Stimulated activated naive CD8-positive, alpha-beta T cell treated with anti-CD3 and anti-CD28 coated beads, Interleukin-15, amount 100 ng/mL, for 72 hours (primary cell): ENCODE data around the gene USP35.

ENCODE experiments used
- ATAC-seq: fragments of 150-1000 bp; cut with Tn5 transposase; 2 replicates; pipeline ENCODE4 v1.10.0; 2021; ENCODE audit warnings: mild to moderate bottlenecking, moderate library complexity
- DNase-seq, 2 donors: peaks; one replicate each; pipeline ENCODE4 v3.0.0; 2021 to 2022
- H3K27ac Mint-ChIP-seq, 2 donors: one replicate each; pipeline ENCODE4 v1.8.0; 2022; ENCODE audit warnings: mild to moderate bottlenecking in 2 of 2, mixed read lengths in 2 of 2, moderate library complexity in 2 of 2
- H3K27me3 Mint-ChIP-seq: one replicate; pipeline ENCODE4 v1.8.0; 2022; ENCODE audit warnings: mixed read lengths
- H3K4me1 Mint-ChIP-seq: one replicate; pipeline ENCODE4 v1.8.0; 2022; ENCODE audit warnings: mild to moderate bottlenecking, mixed read lengths
- H3K4me3 Mint-ChIP-seq, 2 donors: one replicate each; pipeline ENCODE4 v1.8.0; 2022; ENCODE audit warnings: mild to moderate bottlenecking in 2 of 2, mixed read lengths in 2 of 2, moderate library complexity in 1 of 2
- H3K9me3 Mint-ChIP-seq, 2 donors: one replicate each; pipeline ENCODE4 v1.8.0; 2022; ENCODE audit warnings: mixed read lengths in 2 of 2

USP35 gene

GRCh38 chr11:78187366-78188285, 1.1 kb upstream of the USP35 start:
- no peaks in the 10 kb centered on the region for H3K27me3 Mint-ChIP-seq
- ATAC-seq (peak; percentile 82), DNase-seq (peak; percentile 89)
- H3K27ac Mint-ChIP-seq, result peak overlapping the region; percentile 98 to 99
- H3K9me3 Mint-ChIP-seq, result no peaks in the 10 kb centered on the region
- peaks cover 57% of the 10 kb centered on the region for H3K4me1 Mint-ChIP-seq
- H3K4me3 Mint-ChIP-seq, result peak overlapping the region; percentile 79 to 91

GRCh38 chr11:78189174-78189724, 530 bp downstream of the USP35 start:
- H3K4me3 Mint-ChIP-seq, result peak overlapping the region; percentile 79 to 91
- peaks cover 73% of the 10 kb centered on the region for H3K4me1 Mint-ChIP-seq

GRCh38 chr11:78189851-78190250, 1.1 kb downstream of the USP35 start:
- Mint-ChIP-seq H3K4me3 (peak overlapping the region; percentile 79 to 91), H3K4me1 (peaks cover 79% of the 10 kb centered on the region), H3K27me3 (no peaks in the 10 kb centered on the region), H3K27ac (peak overlapping the region in 1 of 2 donors; percentile 59), H3K9me3 (no peaks in the 10 kb centered on the region)
- ATAC-seq, result no peak
- no peak for DNase-seq

More at GRCh38 chr11:78189174-78189724, 530 bp downstream of the USP35 start:
- H3K27ac Mint-ChIP-seq, result peak overlapping the region; percentile 66 to 99
- H3K9me3 Mint-ChIP-seq, result no peaks in the 10 kb centered on the region
- no peak for ATAC-seq
- DNase-seq, result peak in 1 of 2 donors; percentile 12
- H3K27me3 Mint-ChIP-seq, result no peaks in the 10 kb centered on the region

- H3K27me3 Mint-ChIP-seq, result no peaks in the 10 kb centered on the region
- DNase-seq, result no peak
- peak overlapping the region; percentile 79 to 91 for H3K4me3 Mint-ChIP-seq
- no peak for ATAC-seq
- no peaks in the 10 kb centered on the region for H3K9me3 Mint-ChIP-seq
- peaks cover 83% of the 10 kb centered on the region for H3K4me1 Mint-ChIP-seq
- peak overlapping the region in 1 of 2 donors; percentile 28 for H3K27ac Mint-ChIP-seq
Measured at GRCh38 chr11:78190374-78190773, 1.7 kb downstream of the USP35 start.

GRCh38 chr11:78190871-78191538, 2.3 kb downstream of the USP35 start:
- Mint-ChIP-seq H3K4me3 (no peak overlapping the region), H3K27me3 (no peaks in the 10 kb centered on the region), H3K27ac (no peak overlapping the region), H3K9me3 (no peaks in the 10 kb centered on the region), H3K4me1 (peaks cover 78% of the 10 kb centered on the region)
- no peak for DNase-seq
- no peak for ATAC-seq

- no peak overlapping the region for H3K27ac Mint-ChIP-seq
- H3K27me3 Mint-ChIP-seq, result no peaks in the 10 kb centered on the region
- ATAC-seq, result no peak
- DNase-seq, result no peak
- peaks cover 67% of the 10 kb centered on the region for H3K4me1 Mint-ChIP-seq
- no peaks in the 10 kb centered on the region for H3K9me3 Mint-ChIP-seq
- no peak overlapping the region for H3K4me3 Mint-ChIP-seq
Measured at GRCh38 chr11:78192223-78192719, 3.6 kb downstream of the USP35 start.

GRCh38 chr11:78192911-78193351, 4.2 kb downstream of the USP35 start:
- H3K27me3 Mint-ChIP-seq, result no peaks in the 10 kb centered on the region
- no peaks in the 10 kb centered on the region for H3K9me3 Mint-ChIP-seq
- ATAC-seq, result no peak
- DNase-seq, result no peak
- H3K4me3 Mint-ChIP-seq, result no peak overlapping the region
- no peak overlapping the region for H3K27ac Mint-ChIP-seq
- peaks cover 64% of the 10 kb centered on the region for H3K4me1 Mint-ChIP-seq

- H3K9me3 Mint-ChIP-seq, result no peaks in the 10 kb centered on the region
- H3K4me3 Mint-ChIP-seq, result no peak overlapping the region
- DNase-seq, result no peak
- H3K4me1 Mint-ChIP-seq, result peaks cover 64% of the 10 kb centered on the region
- ATAC-seq, result no peak
- H3K27me3 Mint-ChIP-seq, result no peaks in the 10 kb centered on the region
- no peak overlapping the region for H3K27ac Mint-ChIP-seq
Measured at GRCh38 chr11:78193806-78194205, 5.1 kb downstream of the USP35 start.

GRCh38 chr11:78194490-78194889, 5.8 kb downstream of the USP35 start:
- H3K4me3 Mint-ChIP-seq, result no peak overlapping the region
- H3K9me3 Mint-ChIP-seq, result no peaks in the 10 kb centered on the region
- H3K4me1 Mint-ChIP-seq, result peaks cover 60% of the 10 kb centered on the region
- DNase-seq (no peak), ATAC-seq (no peak)
- H3K27ac Mint-ChIP-seq, result peak overlapping the region in 1 of 2 donors; percentile 37
- no peaks in the 10 kb centered on the region for H3K27me3 Mint-ChIP-seq

GRCh38 chr11:78195917-78196560, 7.3 kb downstream of the USP35 start:
- DNase-seq (no peak), ATAC-seq (peak; percentile 4)
- no peak overlapping the region for H3K27ac Mint-ChIP-seq
- H3K27me3 Mint-ChIP-seq, result no peaks in the 10 kb centered on the region
- no peak overlapping the region for H3K4me3 Mint-ChIP-seq
- H3K4me1 Mint-ChIP-seq, result peaks cover 59% of the 10 kb centered on the region
- H3K9me3 Mint-ChIP-seq, result no peaks in the 10 kb centered on the region

- H3K9me3 Mint-ChIP-seq, result no peaks in the 10 kb centered on the region
- H3K27ac Mint-ChIP-seq, result no peak overlapping the region
- H3K4me3 Mint-ChIP-seq, result no peak overlapping the region
- DNase-seq (no peak), ATAC-seq (no peak)
- H3K27me3 Mint-ChIP-seq, result no peaks in the 10 kb centered on the region
- peaks cover 60% of the 10 kb centered on the region for H3K4me1 Mint-ChIP-seq
Measured at GRCh38 chr11:78196661-78197091, 8.0 kb downstream of the USP35 start.

- Mint-ChIP-seq H3K9me3 (no peaks in the 10 kb centered on the region), H3K4me3 (no peak overlapping the region), H3K27me3 (no peaks in the 10 kb centered on the region), H3K4me1 (peaks cover 63% of the 10 kb centered on the region), H3K27ac (no peak overlapping the region)
- DNase-seq, result no peak
- ATAC-seq, result no peak
Measured at GRCh38 chr11:78197816-78198215, 9.1 kb downstream of the USP35 start.

- H3K27me3 Mint-ChIP-seq, result no peaks in the 10 kb centered on the region
- peaks cover 56% of the 10 kb centered on the region for H3K4me1 Mint-ChIP-seq
- H3K27ac Mint-ChIP-seq, result peak overlapping the region in 1 of 2 donors; percentile 52
- no peak for DNase-seq
- no peaks in the 10 kb centered on the region for H3K9me3 Mint-ChIP-seq
- no peak overlapping the region for H3K4me3 Mint-ChIP-seq
- ATAC-seq, result no peak
Measured at GRCh38 chr11:78199015-78199652, 10.4 kb downstream of the USP35 start.

GRCh38 chr11:78199653-78200015, 10.9 kb downstream of the USP35 start:
- H3K4me1 Mint-ChIP-seq, result peaks cover 55% of the 10 kb centered on the region
- no peaks in the 10 kb centered on the region for H3K9me3 Mint-ChIP-seq
- DNase-seq, result no peak
- H3K27ac Mint-ChIP-seq, result peak overlapping the region in 1 of 2 donors; percentile 52
- no peak overlapping the region for H3K4me3 Mint-ChIP-seq
- ATAC-seq, result no peak
- H3K27me3 Mint-ChIP-seq, result no peaks in the 10 kb centered on the region

- no peak for DNase-seq
- Mint-ChIP-seq H3K4me3 (no peak overlapping the region), H3K9me3 (no peaks in the 10 kb centered on the region), H3K27me3 (no peaks in the 10 kb centered on the region), H3K4me1 (peaks cover 54% of the 10 kb centered on the region), H3K27ac (no peak overlapping the region)
- ATAC-seq, result no peak
Measured at GRCh38 chr11:78200061-78200460, 11.3 kb downstream of the USP35 start.
